GM19238 (cell line): ENCODE results near the gene MXI1.
"Not testable (repeated sequence)": the region's sequence is repeated elsewhere in the genome, so short reads cannot be mapped to it uniquely, and the experiment has no call there.

Experiments used
- DNase-seq: peaks from one replicate; pipeline ENCODE4 v3.0.0; 2011; ENCODE audit warnings: low spot score; ENCODE audit not compliant: insufficient read length

Gene MXI1

DNA sequence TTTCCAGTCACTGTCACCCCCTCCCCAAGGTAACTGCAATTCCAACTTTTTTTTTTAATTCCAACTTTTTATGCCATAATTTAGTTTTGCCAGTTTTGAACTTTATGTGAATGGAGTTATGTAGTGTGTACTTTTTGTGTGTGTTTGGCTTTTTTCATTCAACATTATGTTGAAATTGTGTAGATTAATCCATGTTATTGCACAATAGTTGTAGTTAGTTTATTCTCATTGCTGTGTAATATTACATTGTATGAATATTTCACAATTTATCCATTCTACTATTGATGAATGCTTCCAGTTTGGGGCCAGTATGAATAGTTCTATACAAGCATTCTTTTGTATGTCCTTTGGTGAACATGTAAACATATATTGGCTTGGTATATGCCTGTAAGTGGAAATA, 32.5 kb downstream of the MXI1 start:
- DNase-seq = no peak

GRCh38 chr10:110241407-110241806, 34.0 kb downstream of the MXI1 start:
- no peak for DNase-seq

DNA sequence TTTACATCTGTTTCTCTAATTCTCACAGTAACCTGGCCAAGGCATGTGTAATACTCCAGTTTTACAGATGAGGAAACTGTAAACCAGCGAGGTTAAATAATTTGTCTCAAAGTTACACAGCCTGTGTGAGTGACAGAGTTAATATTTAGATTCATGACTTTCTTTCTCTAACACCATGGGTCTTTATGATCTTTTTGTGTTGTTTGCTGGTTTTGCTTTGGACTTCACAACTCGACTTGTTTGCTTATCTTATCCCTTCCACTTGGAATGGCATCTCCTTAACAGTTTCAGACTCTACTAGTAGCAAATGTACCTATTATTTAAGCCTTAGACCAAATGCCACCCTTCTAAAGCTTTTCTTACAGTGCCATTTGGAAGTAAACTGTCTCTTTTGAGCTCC, 34.4 kb downstream of the MXI1 start:
- DNase-seq = no peak

- no peak for DNase-seq
Measured at GRCh38 chr10:110242511-110242910, 35.1 kb downstream of the MXI1 start.

GRCh38 chr10:110244550-110244949, 37.1 kb downstream of the MXI1 start:
- DNase-seq = no peak

DNA sequence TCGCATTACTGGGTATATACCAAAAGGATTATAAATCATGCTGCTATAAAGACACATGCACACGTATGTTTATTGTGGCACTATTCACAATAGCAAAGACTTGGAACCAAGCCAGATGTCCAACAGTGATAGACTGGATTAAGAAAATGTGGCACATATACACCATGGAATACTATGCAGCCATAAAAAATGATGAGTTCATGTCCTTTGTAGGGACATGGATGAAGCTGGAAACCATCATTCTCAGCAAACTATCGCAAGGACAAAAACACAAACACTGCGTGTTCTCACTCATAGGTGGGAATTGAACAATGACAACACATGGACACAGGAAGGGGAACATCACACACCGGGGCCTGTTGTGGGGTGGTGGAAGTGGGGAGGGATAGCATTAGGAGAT, 40.4 kb downstream of the MXI1 start:
- not testable (repeated sequence) for DNase-seq

GRCh38 chr10:110249489-110249888, 42.1 kb downstream of the MXI1 start:
- DNase-seq = not testable (repeated sequence)

GRCh38 chr10:110251392-110251791, 44.0 kb downstream of the MXI1 start:
- DNase-seq = not testable (repeated sequence)

DNA sequence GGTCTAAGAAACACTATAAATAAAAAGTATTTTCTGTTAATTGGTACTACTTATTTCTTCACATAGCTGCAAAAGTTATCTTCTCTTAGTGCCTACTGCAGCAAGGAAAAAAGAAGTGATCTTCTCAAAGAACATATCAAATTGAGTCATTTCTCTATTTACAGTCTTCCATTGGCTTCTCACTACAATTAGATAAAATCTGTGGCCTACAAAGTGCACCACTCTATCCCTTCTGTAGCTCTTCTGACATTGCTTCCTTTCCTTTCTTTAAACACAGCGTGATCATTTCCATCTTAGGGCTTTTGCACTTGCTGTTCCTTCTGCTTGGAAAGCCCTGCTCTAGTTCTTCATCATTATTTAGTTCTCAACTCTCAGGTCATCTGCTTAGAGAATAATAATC, 44.7 kb downstream of the MXI1 start:
- no peak for DNase-seq

- no peak for DNase-seq
Measured at GRCh38 chr10:110254467-110254866, 47.1 kb downstream of the MXI1 start.

DNA sequence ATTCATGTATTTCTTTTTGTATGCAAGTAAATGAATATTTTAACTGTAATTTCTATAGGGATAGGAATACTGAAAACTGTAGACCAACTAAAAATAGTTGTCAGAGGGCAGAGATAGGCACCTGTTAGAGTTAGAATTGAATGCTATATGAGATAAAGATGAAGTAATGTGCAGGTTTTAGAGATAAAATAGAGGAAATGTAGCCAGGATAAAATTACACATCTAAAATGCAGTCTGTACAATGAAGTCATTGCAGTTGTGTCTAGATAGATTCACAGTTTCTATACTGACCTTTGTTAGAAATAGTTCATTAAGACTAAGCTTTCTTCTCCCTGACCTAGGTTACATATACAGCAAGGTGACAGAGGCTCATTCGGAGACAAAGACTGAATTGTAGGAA, 51.1 kb downstream of the MXI1 start:
- DNase-seq = no peak

DNA sequence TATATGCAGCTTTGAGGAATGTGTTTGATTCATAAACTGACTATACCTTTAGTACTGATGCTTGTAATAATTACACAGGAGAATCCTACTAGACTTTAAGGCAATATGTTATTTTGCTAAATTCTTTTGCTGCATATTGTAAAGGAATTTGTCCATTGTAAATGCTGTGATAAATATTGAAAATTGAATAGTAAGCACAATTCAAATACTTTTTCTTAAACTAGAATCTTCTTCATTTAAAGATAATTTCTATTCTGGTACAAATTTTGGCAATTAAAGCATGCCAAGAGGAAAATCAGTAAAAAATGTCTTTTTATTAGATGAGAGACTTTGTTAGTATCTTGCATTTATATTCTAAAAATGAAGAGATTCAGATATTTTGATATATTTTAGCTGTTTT, 51.9 kb downstream of the MXI1 start:
- DNase-seq = no peak

DNA sequence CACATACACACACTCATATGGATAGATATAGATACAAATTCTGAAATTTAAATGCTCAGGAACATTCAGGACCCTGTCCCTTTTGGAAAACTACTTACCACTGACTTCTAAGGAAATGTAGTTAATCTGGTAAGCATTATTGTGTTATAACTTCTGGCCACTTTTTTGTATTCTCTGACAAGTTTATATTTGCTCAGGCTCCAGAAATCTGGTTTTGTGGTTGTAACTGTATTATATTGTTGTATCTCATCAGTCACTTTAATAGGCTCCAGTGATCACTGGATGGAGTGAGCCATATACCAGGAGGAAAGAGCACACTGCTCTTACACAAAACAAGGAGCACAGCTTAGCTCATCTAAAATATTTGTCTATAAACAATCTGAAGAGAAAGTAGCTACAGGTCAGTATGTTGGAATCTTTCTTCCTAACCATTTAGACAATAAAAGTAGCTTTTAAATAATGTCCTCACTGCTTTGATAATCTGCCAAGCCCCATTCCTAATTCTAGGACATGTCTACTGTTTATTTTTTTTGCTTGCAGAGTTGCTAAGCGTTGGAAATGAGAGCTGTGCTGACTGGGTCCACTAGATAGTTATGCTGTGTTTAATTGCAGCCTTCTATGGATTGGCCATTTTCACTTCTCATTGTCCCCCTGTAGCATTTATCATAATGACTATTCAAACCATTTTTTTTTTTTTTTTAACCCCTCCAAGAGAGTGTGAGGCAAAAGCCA, 53.5 kb downstream of the MXI1 start:
- no peak for DNase-seq

- no peak for DNase-seq
Measured at GRCh38 chr10:110263164-110263563, 55.8 kb downstream of the MXI1 start.

DNA sequence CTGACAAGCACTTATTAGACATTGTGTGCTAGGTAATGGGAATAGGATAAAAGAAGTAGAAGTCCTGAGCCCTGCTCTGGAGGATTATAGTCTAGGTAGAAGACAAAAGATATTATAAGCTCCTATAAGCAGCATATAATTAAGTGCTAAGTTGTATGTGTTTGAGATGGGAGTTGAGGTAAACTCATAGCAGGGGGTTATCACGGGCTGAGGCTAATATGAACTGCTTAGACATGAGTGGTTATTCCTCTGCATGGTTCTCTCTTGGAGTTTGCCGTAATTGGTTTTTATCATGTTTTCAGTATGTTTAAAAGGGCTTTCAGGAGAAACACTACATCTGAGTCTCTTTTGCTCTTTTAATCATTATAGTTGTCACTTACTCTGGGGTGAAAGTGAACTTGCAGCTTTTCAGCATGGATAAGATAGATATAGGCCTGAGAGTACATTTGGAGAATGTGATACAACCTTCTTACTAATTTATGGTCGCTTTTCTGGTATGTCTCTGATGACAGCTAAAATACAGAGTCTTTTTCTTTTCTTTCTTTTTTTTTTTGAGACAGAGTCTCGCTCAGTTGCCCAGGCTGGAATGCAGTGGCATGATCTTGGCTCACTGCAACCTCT, 58.3 kb downstream of the MXI1 start:
- DNase-seq = no peak

DNA sequence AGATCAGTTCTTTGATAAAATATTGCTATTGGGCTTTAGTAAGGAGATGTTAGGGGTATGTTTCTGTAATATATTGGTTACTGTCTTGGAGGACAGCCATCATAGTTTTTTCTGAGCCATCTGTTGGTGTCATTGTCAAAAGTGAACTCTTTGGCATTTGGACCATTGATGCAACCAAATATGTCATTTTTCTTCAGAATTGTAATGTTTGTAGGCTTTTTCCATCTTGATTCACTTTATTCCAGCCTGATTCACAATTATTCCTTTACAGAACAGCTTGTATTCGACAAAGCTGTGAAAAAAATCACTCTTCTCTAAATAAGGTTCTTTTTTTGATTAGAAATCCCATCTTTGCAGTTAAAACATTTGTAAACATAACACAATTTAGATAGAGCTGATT, 59.9 kb downstream of the MXI1 start:
- no peak for DNase-seq

DNA sequence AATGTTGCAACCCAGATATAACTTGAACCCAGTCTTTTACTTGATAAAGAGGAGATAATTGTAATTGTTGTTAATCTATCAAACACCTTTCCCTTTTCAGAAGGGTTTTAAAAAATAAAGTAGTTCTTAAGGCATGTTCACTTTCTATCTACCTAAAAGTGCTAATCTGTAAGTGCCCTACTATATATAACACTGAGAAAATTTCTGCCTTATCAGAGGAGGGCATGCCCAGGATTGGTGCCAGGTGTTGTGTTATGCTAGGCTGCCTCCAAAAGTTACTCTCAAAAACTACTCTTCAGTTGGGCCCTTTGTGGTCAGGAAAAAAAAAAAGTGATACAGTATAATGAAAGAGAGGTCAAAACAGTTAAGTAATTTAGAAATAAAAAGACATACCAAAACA, 61.0 kb downstream of the MXI1 start:
- no peak for DNase-seq

GRCh38 chr10:110268971-110269370, 61.6 kb downstream of the MXI1 start:
- no peak for DNase-seq

DNA sequence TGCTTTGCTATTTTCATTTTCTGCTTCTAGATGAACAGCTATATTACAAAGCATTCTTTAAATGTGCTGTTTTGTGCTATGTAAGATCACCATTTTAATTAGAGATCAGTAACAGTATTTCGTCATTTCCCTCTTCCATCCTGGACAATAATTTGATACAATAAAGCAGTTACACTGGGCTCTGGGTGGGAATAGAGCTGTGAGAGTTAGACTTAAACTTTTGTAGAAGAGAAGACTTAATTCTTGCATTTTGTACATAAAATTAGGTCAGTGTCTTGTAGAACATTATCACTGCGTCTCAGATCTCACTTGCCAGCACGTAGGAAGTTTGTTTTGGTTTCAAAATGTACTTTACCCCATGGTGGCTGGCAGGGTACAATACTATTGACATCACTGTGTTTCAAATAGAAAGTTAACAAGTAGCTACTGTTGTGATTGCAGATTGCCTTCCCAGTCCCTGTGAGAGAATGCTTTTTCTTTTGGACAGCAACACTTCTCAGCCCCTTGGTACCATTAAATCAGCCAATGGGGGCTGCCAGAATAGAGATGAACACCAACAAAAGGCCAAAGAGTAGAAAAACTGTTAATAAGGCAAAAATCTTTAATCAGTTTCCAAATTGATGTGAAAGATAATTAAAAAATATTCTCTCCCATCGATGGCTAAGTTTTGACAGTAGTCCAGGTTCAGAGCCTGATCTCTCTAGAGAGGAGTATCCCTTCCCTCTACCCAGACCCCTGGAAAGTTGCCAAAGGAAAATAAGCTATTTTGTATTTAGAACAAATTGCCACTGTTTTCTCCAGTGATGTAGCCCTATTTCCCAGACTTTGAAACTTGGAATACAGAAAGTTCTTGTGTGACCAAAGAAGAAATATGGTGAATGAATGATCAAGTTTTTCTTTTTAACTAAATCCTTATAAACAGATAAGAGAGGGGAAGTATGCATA, 62.2 kb downstream of the MXI1 start:
- no peak for DNase-seq

GRCh38 chr10:110272995-110273394, 65.6 kb downstream of the MXI1 start:
- not testable (repeated sequence) for DNase-seq

DNA sequence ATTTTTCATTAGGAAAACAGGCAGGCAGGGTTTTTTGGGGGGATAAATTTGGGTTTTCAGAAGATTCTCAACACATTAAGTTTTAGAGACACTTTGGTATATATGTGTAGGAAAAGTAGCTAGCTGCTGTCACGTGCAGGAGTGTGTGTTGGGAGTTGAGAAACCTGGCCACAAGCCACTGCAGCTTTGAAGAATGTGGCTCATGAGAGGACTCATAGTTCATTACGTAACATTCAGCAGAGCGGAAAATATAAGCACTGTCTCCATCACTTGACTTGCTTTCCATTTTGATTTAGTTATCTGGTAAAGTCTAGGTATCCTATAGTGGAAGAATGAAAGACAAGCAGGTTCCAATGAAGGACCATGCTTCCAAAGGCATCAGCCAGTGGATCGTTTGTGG, 66.1 kb downstream of the MXI1 start:
- no peak for DNase-seq

GRCh38 chr10:110274072-110274627, 66.7 kb downstream of the MXI1 start:
- DNase-seq = no peak
